ENCODE results near the gene OR4F15. TPM values are rescaled to one million over a fixed set of nuclear protein-coding genes. Genes with fewer than 3 reads are reported as not detected.

Gene OR4F15
- total and polyA plus RNA-seq, 2 donors (not counting 3 experiments of a cell fraction or from before 2014, with no cell fraction given): not detected

DNA sequence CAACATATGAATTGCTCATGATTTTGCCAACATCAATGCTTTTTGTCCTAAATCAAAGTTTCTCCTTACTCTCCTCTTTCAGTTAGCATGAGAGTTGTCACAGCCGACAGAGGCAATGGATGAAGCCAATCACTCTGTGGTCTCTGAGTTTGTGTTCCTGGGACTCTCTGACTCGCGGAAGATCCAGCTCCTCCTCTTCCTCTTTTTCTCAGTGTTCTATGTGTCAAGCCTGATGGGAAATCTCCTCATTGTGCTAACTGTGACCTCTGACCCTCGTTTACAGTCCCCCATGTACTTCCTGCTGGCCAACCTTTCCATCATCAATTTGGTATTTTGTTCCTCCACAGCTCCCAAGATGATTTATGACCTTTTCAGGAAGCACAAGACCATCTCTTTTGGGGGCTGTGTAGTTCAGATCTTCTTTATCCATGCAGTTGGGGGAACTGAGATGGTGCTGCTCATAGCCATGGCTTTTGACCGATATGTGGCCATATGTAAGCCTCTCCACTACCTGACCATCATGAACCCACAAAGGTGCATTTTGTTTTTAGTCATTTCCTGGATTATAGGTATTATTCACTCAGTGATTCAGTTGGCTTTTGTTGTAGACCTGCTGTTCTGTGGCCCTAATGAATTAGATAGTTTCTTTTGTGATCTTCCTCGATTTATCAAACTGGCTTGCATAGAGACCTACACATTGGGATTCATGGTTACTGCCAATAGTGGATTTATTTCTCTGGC is 6.2 kb upstream of the OR4F15 start:
- Histone ChIP-seq H3K9me3 (replicated peaks; ENCODE audit: control insufficient read depth, insufficient read depth, low read length) (no peaks in the 10 kb centered on the region), H3K79me2 (ENCODE audit: control insufficient read depth, insufficient read depth, low read length) (no peaks in the 10 kb centered on the region), H3K4me1 (ENCODE audit: control insufficient read depth, extremely low read depth, insufficient read depth, low read length) (no peaks in the 10 kb centered on the region), H3K27me3 (ENCODE audit: control insufficient read depth in 2 of 2, insufficient read depth in 2 of 2, low read length in 2 of 2) (no peaks in the 10 kb centered on the region), H3K36me3 (ENCODE audit: control insufficient read depth in 2 of 2, extremely low read depth in 1 of 2, insufficient read depth in 2 of 2, low read length in 2 of 2) (no peaks in the 10 kb centered on the region), H3K4me2 (ENCODE audit: insufficient read depth, low read length) (no peak overlapping the region), H3K9ac (replicated peaks; ENCODE audit: extremely low read depth, insufficient read depth, low read length) (no peak overlapping the region), H4K20me1 (replicated peaks; ENCODE audit: control insufficient read depth, extremely low read depth, insufficient read depth, low read length) (no peaks in the 10 kb centered on the region), H3K4me3 (replicated peaks in 1 of 3; ENCODE audit: insufficient read depth in 1 of 3, low read depth in 1 of 3, low read length in 3 of 3) (no peak overlapping the region), H3K9me1 (replicated peaks; ENCODE audit: control insufficient read depth, extremely low read depth, insufficient read depth, low read length) (no peaks in the 10 kb centered on the region), H3K27ac (ENCODE audit: insufficient read depth, low read depth, low read length) (no peak overlapping the region), H2AFZ (ENCODE audit: low read depth, low read length) (no peak overlapping the region)
- no TSS peak for BruUV-seq (replicated peaks)
- intact Hi-C loops (cut with micrococcal nuclease): no loop called here
- TF ChIP-seq POLR2A (IDR thresholded peaks at IDR 0.05; ENCODE audit: low read depth, low read length) (no peak), JUN (IDR thresholded peaks at IDR 0.05; ENCODE audit: borderline replicate concordance, insufficient read depth, insufficient read length, low read depth) (no peak), GATA2 (IDR thresholded peaks at IDR 0.05; ENCODE audit: insufficient read depth, insufficient read length, low read depth, low read length) (no peak), MYC (IDR thresholded peaks at IDR 0.05; ENCODE audit: low read depth, low read length) (no peak), EZH2 (IDR thresholded peaks at IDR 0.05; ENCODE audit: borderline replicate concordance, low read depth, low read length, severe bottlenecking) (no peak), POLR2AphosphoS5 (IDR thresholded peaks at IDR 0.05; ENCODE audit: insufficient read depth, low read depth, low read length) (no peak), FOS (IDR thresholded peaks at IDR 0.05; ENCODE audit: borderline replicate concordance, insufficient read depth, low read length) (no peak)
- TF ChIP-seq, protein P1, sequence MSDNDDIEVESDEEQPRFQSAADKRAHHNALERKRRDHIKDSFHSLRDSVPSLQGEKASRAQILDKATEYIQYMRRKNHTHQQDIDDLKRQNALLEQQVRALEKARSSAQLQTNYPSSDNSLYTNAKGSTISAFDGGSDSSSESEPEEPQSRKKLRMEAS (IDR thresholded peaks at IDR 0.05; ENCODE audit: insufficient read depth, insufficient read length): no peak
- TF ChIP-seq, protein P2, sequence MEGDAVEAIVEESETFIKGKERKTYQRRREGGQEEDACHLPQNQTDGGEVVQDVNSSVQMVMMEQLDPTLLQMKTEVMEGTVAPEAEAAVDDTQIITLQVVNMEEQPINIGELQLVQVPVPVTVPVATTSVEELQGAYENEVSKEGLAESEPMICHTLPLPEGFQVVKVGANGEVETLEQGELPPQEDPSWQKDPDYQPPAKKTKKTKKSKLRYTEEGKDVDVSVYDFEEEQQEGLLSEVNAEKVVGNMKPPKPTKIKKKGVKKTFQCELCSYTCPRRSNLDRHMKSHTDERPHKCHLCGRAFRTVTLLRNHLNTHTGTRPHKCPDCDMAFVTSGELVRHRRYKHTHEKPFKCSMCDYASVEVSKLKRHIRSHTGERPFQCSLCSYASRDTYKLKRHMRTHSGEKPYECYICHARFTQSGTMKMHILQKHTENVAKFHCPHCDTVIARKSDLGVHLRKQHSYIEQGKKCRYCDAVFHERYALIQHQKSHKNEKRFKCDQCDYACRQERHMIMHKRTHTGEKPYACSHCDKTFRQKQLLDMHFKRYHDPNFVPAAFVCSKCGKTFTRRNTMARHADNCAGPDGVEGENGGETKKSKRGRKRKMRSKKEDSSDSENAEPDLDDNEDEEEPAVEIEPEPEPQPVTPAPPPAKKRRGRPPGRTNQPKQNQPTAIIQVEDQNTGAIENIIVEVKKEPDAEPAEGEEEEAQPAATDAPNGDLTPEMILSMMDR (IDR thresholded peaks at IDR 0.05; ENCODE audit: extremely low read depth in 1 of 2, insufficient read depth in 1 of 2, low read depth in 1 of 2, low read length in 2 of 2): no peak
- POLR2A ChIA-PET: no interaction called here
- dilution Hi-C loops (cut with MboI; ENCODE audit: extremely low pct_ligation_motif_present, low sequenced_read_pairs): no loop called here
- FAIRE-seq (no peak), DNase-seq (ENCODE audit: low read depth, low spot score) (no peak)
- CTCF ChIA-PET: no interaction called here
